ENCODE results near the gene DNAH7.
"Not testable (repeated sequence)": the region's sequence is repeated elsewhere in the genome, so short reads cannot be mapped to it uniquely, and the experiment has no call there.

GRCh38 chr2:195692531-195692930 is 376.1 kb downstream of the DNAH7 start:
- not testable (repeated sequence) for TF ChIP-seq POLR2A (IDR thresholded peaks at IDR 0.05; ENCODE audit: low read depth, low read length); POLR2AphosphoS5 (IDR thresholded peaks at IDR 0.05; ENCODE audit: low read depth, low read length); TAF1 (IDR thresholded peaks at IDR 0.05; ENCODE audit: borderline replicate concordance, low read depth, low read length)

Data from GM12892 (cell line).